Measurements from ENCODE around the gene IFNA2. TPM values are rescaled to one million over a fixed set of nuclear protein-coding genes. Genes with fewer than 3 reads are reported as not detected.

The IFNA2 gene
- total and polyA plus RNA-seq, 2 donors (not counting 1 experiment from before 2014, with no cell fraction given): not detected

DNA sequence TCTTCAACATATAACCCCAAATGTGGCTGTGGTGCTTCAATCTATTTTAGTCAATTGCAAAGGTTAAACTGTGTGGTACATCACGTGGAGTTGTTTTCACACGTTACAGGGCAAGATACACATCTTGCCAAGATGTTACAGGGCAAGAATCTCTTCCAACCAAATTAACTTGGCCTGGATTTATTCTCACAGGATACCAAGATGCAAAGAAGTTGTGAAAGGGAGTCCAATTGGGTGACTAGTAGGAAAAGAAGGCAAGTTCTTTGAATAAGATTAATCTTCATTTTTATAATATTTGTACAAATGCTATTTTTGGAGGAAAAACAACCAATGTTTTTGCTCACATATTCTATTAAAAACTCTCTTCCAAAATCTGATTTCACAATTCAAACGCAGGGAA is 18.9 kb upstream of the IFNA2 start:
- DNase-seq (ENCODE audit: low read depth in 2 of 2): no peak
- H3K79me2 ChIP-seq (ENCODE audit: control insufficient read depth, insufficient read depth, low read length): no peaks in the 10 kb centered on the region
- no peak overlapping the region for H3K27ac ChIP-seq (ENCODE audit: insufficient read depth, low read length)
- no peak overlapping the region for H3K9ac ChIP-seq (ENCODE audit: insufficient read depth, low read length)
- no peaks in the 10 kb centered on the region for H3K4me1 ChIP-seq (ENCODE audit: control insufficient read depth, extremely low read depth, insufficient read depth, low read length)
- H3K9me3 ChIP-seq (ENCODE audit: control insufficient read depth, insufficient read depth, low read depth, low read length): no peaks in the 10 kb centered on the region
- H4K20me1 ChIP-seq (ENCODE audit: control insufficient read depth, extremely low read depth, insufficient read depth, low read length): no peaks in the 10 kb centered on the region
- no peaks in the 10 kb centered on the region for H3K36me3 ChIP-seq (ENCODE audit: control insufficient read depth, insufficient read depth, low read length)
- peaks cover 27% of the 10 kb centered on the region for H3K27me3 ChIP-seq (ENCODE audit: control insufficient read depth, insufficient read depth, low read length)
- TF ChIP-seq EZH2 (IDR thresholded peaks at IDR 0.05; ENCODE audit: low read length, missing control alignments): no peak
- TF ChIP-seq, protein P1, sequence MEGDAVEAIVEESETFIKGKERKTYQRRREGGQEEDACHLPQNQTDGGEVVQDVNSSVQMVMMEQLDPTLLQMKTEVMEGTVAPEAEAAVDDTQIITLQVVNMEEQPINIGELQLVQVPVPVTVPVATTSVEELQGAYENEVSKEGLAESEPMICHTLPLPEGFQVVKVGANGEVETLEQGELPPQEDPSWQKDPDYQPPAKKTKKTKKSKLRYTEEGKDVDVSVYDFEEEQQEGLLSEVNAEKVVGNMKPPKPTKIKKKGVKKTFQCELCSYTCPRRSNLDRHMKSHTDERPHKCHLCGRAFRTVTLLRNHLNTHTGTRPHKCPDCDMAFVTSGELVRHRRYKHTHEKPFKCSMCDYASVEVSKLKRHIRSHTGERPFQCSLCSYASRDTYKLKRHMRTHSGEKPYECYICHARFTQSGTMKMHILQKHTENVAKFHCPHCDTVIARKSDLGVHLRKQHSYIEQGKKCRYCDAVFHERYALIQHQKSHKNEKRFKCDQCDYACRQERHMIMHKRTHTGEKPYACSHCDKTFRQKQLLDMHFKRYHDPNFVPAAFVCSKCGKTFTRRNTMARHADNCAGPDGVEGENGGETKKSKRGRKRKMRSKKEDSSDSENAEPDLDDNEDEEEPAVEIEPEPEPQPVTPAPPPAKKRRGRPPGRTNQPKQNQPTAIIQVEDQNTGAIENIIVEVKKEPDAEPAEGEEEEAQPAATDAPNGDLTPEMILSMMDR (conservative IDR thresholded peaks at IDR 0.05 in 1 of 2, IDR thresholded peaks at IDR 0.05 in 1 of 2; ENCODE audit: low read depth in 1 of 2, low read length in 2 of 2): no peak
- no peak overlapping the region for H3K4me2 ChIP-seq (ENCODE audit: extremely low read depth, insufficient read depth, low read length)
- H2AFZ ChIP-seq (ENCODE audit: low read length): no peak overlapping the region
- H3K4me3 ChIP-seq (replicated peaks in 1 of 4; ENCODE audit: control extremely low read depth in 1 of 4, insufficient read depth in 1 of 4, low read depth in 3 of 4, low read length in 4 of 4): no peak overlapping the region

- peaks cover 36% of the 10 kb centered on the region for H3K27me3 ChIP-seq (ENCODE audit: control insufficient read depth, insufficient read depth, low read length)
- H3K79me2 ChIP-seq (ENCODE audit: control insufficient read depth, insufficient read depth, low read length): no peaks in the 10 kb centered on the region
- H2AFZ ChIP-seq (ENCODE audit: low read length): peak overlapping the region; percentile 19
- H3K27ac ChIP-seq (ENCODE audit: insufficient read depth, low read length): no peak overlapping the region
- TF ChIP-seq, protein P1 (conservative IDR thresholded peaks at IDR 0.05 in 1 of 2, IDR thresholded peaks at IDR 0.05 in 1 of 2; ENCODE audit: low read depth in 1 of 2, low read length in 2 of 2): no peak
- peak; percentile 67 for TF ChIP-seq EZH2 (IDR thresholded peaks at IDR 0.05; ENCODE audit: low read length, missing control alignments)
- H3K9ac ChIP-seq (ENCODE audit: insufficient read depth, low read length): no peak overlapping the region
- H3K36me3 ChIP-seq (ENCODE audit: control insufficient read depth, insufficient read depth, low read length): no peaks in the 10 kb centered on the region
- no peaks in the 10 kb centered on the region for H3K4me1 ChIP-seq (ENCODE audit: control insufficient read depth, extremely low read depth, insufficient read depth, low read length)
- peak overlapping the region; percentile 66 for H3K4me2 ChIP-seq (ENCODE audit: extremely low read depth, insufficient read depth, low read length)
- H3K9me3 ChIP-seq (ENCODE audit: control insufficient read depth, insufficient read depth, low read depth, low read length): no peaks in the 10 kb centered on the region
- H3K4me3 ChIP-seq (replicated peaks in 1 of 4; ENCODE audit: control extremely low read depth in 1 of 4, insufficient read depth in 1 of 4, low read depth in 3 of 4, low read length in 4 of 4): peak overlapping the region; percentile 9 to 30 (median 16)
- DNase-seq (ENCODE audit: low read depth in 2 of 2): no peak
- no peaks in the 10 kb centered on the region for H4K20me1 ChIP-seq (ENCODE audit: control insufficient read depth, extremely low read depth, insufficient read depth, low read length)
These were observed 17.4 kb upstream of the IFNA2 start for GRCh38 chr9:21402386-21403251.

- no peak for DNase-seq (ENCODE audit: low read depth in 2 of 2)
- no peaks in the 10 kb centered on the region for H3K4me1 ChIP-seq (ENCODE audit: control insufficient read depth, extremely low read depth, insufficient read depth, low read length)
These were observed 14.8 kb upstream of the IFNA2 start for GRCh38 chr9:21399956-21400355.

More at GRCh38 chr9:21399956-21400355, 14.8 kb upstream of the IFNA2 start:
- Histone ChIP-seq H3K4me3 (replicated peaks in 1 of 4; ENCODE audit: control extremely low read depth in 1 of 4, insufficient read depth in 1 of 4, low read depth in 3 of 4, low read length in 4 of 4) (no peak overlapping the region), H3K4me2 (ENCODE audit: extremely low read depth, insufficient read depth, low read length) (no peak overlapping the region), H3K27ac (ENCODE audit: insufficient read depth, low read length) (no peak overlapping the region), H3K36me3 (ENCODE audit: control insufficient read depth, insufficient read depth, low read length) (no peaks in the 10 kb centered on the region), H3K9me3 (ENCODE audit: control insufficient read depth, insufficient read depth, low read depth, low read length) (no peaks in the 10 kb centered on the region), H4K20me1 (ENCODE audit: control insufficient read depth, extremely low read depth, insufficient read depth, low read length) (no peaks in the 10 kb centered on the region), H3K79me2 (ENCODE audit: control insufficient read depth, insufficient read depth, low read length) (no peaks in the 10 kb centered on the region), H3K9ac (ENCODE audit: insufficient read depth, low read length) (no peak overlapping the region), H2AFZ (ENCODE audit: low read length) (no peak overlapping the region), H3K27me3 (ENCODE audit: control insufficient read depth, insufficient read depth, low read length) (peaks cover 45% of the 10 kb centered on the region)
- no peak for TF ChIP-seq EZH2 (IDR thresholded peaks at IDR 0.05; ENCODE audit: low read length, missing control alignments)
- TF ChIP-seq, protein P1 (conservative IDR thresholded peaks at IDR 0.05 in 1 of 2, IDR thresholded peaks at IDR 0.05 in 1 of 2; ENCODE audit: low read depth in 1 of 2, low read length in 2 of 2): no peak
